Measurements from ENCODE around the gene ARMC7.
"Not testable (repeated sequence)": the region's sequence is repeated elsewhere in the genome, so short reads cannot be mapped to it uniquely, and the experiment has no call there.

The ARMC7 gene

DNA sequence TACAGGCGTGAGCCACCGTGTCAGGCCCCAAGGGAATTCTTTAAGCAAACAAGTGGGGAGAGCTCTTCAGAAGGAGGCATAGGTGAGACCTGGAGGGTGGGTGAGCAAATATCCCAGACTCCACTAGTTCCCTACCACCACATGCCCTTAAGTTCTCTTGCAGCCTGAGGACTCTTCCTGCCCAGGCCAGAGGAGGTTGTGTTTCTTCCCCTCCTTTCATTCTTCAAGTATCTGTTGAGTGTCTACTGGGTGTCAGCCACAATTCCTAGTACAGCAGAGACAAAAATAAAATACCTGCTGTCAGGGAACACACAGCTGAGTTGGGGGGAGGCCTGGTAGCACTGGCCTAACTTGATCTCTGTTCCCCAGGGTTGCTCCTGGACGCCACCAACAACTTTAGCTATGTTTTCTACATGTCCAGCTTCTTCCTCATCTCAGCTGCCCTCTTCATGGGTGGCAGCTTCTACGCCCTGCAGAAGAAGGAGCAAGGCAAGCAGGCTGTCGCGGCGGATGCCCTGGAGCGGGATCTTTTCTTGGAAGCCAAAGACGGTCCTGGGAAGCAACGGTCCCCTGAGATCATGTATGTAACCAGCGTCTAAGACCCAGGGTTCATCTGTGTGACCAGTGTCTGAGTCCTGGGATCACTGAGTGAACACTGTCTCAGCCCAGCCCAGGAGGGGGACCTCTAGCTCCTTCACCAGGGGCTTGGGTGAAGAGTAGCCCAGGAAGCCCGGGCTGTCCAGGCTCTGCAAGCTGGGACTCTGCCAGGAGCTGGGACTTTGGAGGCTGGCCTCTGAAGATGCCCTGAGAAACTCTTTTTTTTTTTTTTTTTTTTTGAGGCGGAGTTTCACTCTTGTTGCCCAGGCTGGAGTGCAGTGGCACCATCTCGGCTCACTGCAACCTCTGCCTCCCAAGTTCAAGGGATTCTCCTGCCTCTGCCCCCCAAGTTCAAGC, 5.9 kb upstream of the ARMC7 start:
- DNase-seq: no peak

DNA sequence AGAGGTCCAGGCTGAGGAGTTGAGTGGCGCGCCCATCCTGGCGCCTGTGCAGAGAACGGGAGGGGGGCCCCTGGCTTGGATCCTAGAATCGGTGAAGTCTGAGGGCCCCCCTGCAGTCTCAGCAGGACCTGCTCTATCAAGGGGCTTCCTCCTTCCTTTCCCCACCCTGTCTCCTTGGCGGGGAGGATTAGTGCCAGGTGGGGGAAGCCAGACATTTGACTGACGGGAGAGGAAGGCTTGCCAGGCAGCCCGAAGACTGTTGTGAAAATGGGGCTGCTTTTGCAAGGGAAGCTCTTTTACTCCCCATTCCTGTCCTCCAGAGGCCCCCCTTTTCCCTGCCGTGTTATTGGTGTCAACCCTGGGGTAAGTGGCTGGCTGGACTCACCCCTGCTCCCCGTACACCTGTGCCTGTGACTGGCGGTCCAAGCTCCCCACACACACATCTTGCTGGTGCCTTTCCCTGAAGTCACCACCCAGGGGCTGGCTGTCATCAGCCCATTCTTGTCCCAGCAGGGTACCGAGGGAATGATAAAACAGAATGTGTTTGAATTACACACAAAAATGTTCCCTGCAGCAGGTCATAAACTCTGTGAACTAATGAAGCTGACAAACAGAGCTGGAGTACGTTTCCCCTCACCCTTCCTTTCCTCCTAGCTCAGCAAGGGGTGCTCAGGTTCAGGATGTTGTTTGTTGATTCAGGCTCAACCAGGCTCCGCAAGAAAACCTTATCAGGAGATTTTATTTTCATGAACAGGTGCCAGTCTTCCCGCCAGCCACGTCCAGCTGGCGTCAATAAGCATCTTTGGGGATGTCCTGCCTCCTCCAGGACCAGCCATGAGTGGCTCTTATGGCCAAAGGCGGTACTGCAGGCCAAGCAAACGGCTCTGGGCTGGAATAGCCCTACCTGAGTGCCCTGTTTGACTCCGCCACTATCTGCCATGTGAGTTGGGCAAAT, 4.4 kb upstream of the ARMC7 start:
- DNase-seq: peak; percentile 39

DNA sequence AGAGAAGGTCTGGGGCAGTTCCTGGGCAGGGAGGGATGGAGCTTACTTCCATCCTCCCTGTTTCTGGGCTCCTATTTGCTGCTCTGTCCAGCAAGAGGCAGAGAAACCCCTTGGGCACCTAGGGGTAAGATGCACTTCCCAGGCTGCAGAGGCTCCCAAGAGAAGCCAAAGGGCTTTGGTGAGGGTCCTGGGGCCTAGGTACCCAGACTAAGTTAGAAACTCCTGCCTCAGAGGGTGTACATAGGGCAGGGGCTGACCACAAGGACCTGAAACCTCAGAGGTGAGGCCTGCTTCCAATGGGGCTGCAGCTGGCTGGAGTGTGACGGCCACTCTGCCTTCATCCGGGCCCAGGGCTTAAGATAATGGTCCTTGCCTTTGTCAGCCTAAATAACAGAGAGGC, 1.6 kb upstream of the ARMC7 start:
- no peak for DNase-seq

DNA sequence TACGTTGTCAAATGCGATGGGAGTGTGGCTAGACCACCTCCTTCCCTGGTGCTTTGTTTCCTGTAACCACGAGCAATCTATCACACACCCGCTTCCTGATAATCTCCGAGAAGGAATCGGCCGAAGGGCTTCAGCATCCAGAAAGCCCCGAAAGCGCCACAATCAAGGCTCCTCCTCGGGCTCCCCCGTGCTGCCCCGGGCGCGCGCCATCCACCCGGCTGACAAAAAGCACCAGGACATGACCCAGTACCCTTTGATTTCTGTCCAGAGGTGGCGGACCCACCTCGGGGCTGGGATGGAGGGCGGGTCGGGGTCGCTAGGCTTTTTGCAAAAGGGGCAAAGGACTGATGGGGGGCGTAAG, 743 bp upstream of the ARMC7 start:
- no peak for DNase-seq

DNA sequence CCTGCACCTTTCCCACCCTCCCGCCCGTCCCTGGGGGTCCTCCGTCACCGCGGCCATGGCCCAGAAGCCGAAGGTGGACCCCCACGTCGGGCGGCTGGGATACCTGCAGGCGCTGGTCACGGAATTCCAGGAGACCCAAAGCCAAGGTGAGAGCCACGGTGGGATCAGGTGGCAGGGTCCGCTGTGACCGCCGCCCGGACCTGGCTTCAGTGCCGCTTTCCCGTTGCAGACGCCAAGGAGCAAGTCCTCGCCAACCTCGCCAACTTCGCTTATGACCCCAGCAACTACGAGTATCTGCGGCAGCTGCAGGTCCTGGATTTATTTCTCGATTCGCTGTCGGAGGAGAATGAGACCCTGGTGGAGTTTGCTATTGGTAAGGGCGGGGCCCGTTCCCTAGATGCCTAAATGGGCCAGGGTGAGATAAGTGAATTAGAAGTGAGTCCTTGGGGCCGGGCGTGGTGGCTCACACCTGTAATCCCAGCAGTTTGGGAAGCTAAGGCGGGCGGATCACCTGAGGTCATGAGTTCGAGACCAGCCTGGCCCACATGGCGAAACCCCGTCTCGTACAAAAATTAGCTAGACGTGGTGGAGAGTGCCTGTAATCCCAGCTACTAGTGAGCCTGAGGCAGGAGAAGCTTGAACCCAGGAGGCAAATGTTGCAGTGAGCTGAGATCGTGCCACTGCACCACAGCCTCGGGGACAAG, 617 bp downstream of the ARMC7 start:
- no peak for DNase-seq

DNA sequence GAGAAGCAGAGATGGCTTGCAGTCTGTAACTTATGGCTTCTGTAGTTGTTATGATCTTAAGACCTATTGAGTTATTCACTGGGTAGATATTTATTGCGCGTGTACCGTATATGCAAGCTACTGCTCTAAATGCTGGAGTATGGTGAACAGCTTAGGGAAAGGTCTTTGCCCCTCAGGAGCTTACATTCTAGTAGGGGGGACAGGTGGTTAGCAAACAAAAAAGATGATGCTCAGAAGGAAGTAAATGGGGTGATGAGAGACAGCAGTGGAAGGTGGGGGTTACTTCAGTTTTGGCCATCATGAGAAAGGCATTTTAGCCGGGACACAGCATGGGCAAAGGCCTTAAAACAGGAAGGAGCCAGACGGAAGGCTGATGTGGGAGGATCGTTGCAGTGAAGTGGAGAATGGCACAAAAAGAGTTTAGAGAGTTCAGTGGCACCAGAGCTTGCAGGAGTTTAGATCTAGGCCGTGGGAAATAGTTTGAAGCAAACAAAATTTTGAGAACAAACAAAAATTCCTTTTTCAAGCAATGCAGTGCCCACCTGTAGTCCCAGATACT, 2.1 kb downstream of the ARMC7 start:
- DNase-seq: no peak

DNA sequence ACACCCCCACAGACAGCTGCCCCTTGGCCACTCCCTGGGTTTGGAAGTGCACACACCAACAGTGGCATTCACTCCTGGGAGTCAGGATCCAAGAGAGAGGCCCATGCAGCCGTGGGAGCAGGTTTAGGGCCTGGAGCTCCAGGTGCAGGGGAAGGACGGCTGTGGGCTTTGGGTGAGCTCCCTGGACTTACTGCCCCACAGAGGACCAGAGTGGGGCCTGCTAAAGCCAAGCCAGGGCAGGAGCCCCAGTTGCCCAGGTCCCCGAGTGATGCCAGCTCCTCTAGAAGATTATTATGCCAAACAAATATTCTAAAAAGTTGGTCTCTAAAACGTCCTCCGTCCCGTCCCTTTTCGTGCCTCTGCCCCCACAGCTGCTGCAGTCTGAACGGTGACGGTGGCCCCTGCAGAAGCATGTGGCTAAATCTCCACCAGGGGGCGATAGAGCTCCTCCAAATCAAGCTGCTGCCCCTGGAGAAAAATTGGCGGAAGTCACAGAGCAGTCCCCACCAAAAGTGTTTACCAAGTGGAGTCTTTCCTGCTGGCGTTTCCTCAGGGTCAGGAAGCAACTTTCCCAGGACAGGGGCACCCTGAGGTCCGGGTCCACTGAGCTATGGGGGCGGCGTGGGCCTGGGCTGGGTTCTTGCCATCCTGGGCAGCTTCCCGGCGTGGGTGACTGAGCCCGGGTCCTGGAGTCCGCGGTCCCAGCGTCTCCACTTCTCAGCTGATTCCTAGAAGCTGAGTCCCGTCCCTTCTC, 4.2 kb downstream of the ARMC7 start:
- DNase-seq: peak; percentile 89

DNA sequence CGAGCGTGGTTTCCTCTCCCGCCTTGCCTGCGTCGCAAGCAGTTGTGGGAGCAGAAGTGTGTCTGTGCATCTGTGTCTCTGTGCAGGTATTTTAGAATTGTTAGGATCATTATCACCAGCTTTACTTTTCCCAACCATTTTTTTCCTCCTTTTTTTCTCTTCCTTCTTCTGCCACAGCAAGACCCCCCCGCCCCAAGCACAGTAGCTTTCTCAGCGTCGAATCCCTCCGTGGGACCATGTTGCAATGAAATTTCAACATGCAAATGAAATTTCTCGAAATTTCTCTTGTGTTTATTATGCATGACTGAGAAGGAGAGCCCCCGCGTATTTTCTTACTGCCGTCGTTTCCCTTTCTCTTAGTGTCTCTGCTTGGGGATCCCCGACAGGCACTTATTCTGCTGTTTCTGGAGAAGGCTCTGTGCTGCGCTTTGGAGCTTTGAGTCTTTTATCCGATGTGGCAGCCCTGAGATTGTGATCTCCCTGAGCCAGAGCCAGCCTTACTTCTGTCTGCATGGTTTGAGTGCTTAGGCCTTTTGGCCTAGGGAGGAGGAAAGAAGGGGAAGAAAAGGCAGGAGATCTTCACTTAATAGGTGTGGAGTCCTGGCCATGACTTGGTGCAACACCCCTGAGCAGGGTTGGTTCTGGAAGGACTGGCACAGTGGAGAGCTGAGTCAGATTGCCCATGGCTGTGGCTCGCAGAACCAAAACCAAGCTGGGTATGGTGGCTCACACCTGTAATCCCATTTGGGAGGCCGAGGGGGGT, 5.0 kb downstream of the ARMC7 start:
- no peak for DNase-seq

DNA sequence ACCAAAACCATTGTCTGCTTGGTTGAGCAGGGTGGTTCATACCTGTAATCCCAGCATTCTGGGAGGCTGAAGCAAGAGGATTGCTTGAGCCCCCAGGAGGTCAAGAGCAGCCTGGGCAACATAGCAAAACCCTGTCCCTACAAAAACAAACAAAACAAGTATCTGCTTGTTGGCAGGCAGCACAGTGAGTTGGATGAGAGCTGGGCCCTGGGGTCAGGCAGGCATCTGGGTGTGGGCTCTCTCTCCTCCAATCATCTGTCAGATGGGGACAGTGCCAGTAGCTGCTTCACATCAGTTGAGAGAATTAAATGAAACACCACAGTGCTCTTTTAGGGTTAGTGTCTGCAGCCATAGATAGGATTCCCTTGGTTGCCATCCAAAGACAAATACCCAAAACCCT, 5.8 kb downstream of the ARMC7 start:
- no peak for DNase-seq

DNA sequence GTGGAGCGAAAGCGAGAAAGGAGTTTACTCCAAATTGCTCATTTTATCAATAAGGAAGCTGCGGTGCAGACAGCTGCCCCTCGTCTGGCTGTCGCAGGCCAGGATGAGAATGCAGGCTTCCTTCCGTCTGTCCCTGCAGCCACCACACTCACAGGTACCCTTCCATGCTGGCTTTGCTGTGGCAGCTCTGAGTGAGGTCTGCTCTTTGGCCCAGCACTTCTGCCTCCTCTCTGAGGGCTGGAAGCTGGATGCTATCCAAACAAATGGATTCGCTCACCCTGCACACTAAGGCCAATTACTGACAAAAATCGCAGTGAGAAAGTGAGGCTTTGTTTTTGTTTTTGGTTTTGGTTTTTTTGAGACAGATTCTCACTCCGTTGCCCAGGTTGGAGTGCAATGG, 7.0 kb downstream of the ARMC7 start:
- DNase-seq: no peak

DNA sequence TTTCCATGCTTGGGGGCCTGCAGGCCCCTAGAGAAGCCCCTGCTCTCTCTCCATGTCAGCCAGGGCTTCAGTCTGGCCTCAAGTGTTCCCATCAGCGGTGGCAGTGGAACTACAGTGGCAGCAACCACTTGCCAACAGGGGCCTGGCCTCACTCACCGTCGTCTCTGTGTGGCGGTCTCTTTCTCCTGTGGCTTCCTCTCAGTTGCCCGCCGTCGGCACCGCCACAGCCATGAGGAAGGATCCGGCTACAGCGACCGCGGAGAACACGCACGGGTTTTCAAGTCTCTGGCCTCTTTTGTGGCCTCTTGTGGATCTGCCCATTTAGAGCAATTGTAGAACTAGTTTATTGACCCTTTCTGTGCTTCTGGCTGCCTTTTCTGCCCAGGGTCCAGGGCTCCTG, 8.5 kb downstream of the ARMC7 start:
- no peak for DNase-seq

DNA sequence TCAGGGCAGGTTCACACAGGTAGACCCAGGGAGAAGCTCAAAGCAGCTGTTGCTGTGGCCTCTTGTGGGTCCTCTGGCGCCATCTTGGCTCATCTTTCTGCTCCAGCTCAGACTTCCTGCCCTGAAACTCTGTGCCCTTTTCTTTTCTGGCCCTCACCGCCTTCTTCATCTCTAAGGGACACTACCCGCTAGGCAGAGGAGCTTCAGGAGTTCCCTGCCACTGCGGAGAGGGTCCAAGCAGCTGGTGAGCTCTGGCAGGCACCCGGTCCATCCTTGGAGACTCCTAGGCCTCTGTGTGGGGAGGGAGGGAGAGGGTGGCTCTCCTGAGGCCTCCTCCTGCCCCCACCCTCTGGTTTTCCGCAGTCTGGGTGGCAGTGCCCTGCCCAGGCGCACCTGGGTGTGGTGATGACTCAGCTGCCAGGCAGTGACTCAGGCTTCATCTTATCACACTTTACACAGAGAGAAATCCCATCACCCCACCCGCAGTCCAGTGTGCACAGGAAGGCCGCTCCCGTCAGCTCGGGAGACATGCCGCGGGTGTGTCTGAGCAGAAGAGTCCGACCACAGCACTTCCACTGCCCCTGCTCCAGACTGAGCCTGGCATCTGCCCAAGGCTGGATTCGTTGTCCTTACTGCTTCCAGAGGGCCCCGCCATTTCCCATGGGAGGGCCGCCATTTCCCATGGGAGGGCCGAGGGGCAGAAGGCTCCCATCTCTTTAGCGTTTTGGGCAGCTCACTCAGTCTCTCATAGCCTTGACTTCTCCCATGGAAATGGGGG, 14.5 kb downstream of the ARMC7 start:
- peak; percentile 70 for DNase-seq

DNA sequence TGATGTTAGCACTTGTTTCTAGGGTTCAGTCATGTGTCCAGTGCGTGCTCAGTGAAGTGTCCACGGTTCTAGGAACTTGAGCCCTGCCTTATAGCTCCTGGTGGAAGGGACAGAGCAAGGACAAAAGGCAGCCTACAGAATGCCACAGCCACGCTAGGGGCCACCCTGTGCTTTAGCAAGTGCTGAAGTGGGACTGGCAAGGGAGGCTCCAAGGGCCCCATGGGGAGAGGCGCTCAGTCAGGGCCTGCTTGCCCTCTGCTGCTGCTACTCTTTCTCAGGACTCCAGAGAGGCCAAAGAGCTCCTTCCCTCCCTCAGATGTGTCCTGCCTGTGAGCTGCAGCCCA, 15.0 kb downstream of the ARMC7 start:
- DNase-seq: no peak

DNA sequence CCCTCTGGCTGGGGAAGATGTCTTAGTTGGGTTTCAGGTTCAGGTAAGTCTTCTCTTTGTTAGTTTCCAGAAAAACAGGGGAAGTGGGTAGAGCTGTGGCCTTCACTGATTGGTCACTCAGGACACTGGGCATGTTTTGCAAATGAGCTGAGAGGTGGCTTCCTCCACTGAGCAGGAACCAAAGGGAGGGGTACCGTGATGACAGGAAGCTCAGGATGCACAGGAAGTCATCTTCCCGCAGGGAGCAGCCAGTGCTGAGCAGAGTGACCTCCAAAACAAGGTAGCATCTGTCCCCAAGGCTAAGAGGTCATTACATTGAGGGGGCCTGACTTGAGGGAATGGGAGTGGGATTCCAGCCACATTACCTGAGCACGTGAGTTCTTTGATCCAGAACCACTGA, 16.2 kb downstream of the ARMC7 start:
- no peak for DNase-seq

DNA sequence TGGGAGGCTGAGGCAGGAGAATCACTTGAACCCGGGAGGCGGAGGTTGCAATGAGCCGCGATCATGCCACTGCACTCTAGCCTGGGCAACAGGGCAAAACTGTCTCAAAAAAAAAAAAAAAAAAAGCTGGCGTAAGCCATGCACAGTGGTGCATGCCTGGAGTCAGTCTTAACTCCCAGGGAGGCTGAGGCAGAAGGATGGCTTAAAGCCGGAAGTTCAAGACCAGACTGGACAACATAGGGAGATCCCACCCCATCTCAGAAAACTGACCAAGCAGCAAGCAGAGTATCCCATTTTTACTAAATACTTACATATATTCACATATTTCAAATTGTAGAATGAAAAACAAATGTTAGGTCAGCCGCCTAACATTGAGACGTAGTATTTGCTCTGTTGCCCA, 17.2 kb downstream of the ARMC7 start:
- no peak for DNase-seq

DNA sequence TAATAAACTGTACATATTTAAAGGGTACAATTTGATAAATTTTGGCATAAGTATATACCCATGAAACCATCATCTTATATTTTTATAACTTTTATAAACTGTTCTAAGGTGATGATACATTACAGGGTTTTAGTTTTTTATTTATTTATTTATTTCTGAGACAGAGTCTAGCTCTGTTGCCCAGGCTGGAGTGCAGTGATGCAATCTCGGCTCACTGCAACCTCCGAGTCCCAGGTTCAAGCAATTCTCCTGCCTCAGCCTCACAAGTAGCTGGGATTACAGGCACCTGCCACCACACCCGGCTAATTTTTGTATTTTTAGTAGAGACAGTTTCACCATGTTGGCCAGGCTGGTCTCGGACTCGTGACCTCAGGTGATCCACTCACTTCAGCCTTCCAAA, 18.2 kb downstream of the ARMC7 start:
- not testable (repeated sequence) for DNase-seq

DNA sequence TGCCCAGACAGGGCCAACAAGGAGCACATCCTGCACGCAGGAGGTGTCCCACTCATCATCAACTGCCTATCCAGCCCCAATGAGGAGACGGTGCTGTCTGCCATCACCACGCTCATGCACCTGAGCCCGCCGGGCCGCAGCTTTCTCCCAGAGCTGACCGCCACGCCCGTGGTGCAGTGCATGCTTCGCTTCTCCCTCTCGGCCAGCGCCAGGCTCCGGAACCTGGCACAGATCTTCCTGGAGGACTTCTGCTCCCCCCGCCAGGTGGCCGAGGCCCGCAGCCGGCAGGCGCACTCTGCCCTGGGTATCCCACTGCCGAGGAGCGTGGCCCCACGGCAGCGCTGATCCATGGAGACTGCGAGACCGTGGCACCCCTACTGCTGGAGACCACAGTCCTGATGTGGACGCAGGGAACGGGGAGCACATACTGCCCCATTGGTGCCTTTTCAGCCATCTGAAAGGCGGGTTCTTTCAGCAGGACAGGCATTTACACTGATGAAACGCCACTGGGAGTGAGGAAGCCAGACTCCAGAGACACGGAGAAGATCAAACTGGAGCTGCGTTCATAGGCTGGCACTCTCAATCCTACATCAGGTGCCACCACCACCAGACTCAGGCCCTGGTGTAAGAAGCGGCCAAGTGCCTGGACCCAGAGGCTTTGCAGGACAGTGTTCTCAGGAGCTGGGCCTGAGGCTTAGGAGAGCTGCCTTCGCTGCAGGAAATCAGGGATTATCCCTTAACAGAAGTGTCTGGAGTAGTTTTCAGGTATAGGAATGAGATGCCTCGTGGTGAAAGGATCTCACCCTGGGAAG, 19.1 kb downstream of the ARMC7 start:
- no peak for DNase-seq

DNA sequence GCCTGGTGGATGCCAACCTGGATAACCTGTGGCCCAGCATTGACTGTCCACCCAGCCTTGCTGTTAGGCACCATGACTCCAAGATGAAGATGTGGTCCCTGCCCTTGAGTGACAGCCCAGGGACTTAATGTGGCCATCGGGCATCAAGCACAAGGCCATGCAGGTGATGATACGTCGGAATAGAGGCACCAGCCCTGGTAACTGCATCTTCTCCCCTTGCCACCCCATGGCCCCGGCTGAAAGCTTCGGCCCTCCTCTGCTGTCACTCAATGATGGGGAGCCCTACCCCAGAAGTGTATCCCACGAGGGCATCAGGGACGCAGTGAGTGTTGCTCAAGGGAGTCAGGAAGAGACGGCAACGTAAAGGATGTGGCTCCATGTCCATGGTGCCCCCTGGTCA, 19.8 kb downstream of the ARMC7 start:
- no peak for DNase-seq

DNA sequence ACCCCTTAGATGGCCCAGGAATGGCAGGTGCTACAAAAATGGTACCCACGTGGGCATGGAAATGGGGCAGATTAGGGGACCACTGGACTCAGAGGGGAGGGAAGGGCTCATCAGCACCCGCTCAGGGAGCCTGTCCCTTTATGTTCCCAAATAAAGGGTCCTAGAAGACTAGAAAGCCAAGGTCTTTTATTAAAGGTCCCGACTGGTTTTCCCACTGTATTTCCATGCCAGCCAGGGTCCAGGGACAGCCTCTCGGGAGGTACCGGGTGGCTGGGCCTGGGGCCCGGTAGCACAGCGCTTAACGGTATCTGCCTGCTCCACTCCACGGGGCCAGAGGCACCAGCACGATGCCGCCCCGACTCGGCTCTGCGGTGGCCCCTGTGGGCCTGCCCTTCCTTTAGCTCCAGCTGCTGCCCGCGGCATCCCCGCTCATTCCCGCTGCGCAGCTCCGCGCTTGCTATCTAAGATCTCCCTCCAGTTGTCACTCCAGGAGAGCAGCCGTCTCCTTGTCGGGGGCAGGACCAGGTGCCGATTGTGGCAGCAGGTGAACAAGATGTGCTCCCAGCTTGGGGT, 20.4 kb downstream of the ARMC7 start:
- no peak for DNase-seq
